Fibroblast of villous mesenchyme (primary cell): ENCODE measurements around the gene P2RY6. TPM values are rescaled to one million over a fixed set of nuclear protein-coding genes. Genes with fewer than 3 reads are reported as not detected.
"Not testable (repeated sequence)": the region's sequence is repeated elsewhere in the genome, so short reads cannot be mapped to it uniquely, and the experiment has no call there.

Experiments
- DNase-seq: peaks from one replicate; pipeline ENCODE4 v3.0.0-alpha.2; 2010; ENCODE audit warnings: low read depth
- H3K4me3 ChIP-seq: 2 replicates; pipeline ENCODE4 v1.5.1; 2011; ENCODE audit warnings: low read depth, mild to moderate bottlenecking, low read length
- total RNA-seq: library from RNA; depleted of rRNA; stranded (reverse); fragments of >200 nt; gene quantifications from 2 replicates; pipeline ENCODE4 v1.2.3, GENCODE V29; 2012
- TF ChIP-seq, protein P1 (sequence below): IDR thresholded peaks from 2 replicates; pipeline ENCODE4 v1.5.1; 2012; ENCODE audit warnings: low read depth, mild to moderate bottlenecking, low read length; ENCODE audit not compliant: insufficient read depth

The P2RY6 gene
- total RNA-seq, 1 donor: not detected

DNA sequence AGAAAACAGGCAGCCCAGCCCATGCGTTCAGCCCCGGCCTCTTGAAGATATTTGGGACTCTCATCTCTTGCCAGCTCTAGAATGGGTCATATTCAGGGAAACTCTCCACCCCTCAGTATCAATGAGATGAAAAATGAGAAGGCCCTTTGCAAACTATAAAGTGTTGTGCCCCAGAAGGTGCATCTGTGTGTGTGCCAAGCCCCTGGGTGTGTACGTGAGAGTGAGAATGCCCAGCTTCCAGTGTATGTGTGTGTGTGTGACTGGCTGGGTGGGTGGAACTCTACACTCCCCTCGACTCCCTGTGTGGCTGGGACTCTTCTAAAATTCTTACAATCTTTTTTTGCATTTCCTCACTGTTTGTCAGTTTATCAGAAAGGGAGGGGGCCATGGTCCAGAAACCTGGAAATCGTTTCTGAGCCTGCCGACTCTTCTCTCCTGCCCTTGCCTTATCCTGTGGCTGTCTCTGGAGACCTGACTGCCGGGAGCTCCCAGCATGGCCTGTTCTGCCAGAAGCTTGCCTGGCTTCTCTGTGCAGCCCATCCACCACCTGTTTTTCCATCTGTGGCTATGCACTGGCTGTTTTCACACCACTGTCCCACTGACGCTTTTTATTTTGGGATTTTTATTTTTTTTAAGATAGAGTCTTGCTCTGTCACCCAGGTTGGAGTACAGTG, 1.2 kb downstream of the P2RY6 start:
- TF ChIP-seq, protein P1, sequence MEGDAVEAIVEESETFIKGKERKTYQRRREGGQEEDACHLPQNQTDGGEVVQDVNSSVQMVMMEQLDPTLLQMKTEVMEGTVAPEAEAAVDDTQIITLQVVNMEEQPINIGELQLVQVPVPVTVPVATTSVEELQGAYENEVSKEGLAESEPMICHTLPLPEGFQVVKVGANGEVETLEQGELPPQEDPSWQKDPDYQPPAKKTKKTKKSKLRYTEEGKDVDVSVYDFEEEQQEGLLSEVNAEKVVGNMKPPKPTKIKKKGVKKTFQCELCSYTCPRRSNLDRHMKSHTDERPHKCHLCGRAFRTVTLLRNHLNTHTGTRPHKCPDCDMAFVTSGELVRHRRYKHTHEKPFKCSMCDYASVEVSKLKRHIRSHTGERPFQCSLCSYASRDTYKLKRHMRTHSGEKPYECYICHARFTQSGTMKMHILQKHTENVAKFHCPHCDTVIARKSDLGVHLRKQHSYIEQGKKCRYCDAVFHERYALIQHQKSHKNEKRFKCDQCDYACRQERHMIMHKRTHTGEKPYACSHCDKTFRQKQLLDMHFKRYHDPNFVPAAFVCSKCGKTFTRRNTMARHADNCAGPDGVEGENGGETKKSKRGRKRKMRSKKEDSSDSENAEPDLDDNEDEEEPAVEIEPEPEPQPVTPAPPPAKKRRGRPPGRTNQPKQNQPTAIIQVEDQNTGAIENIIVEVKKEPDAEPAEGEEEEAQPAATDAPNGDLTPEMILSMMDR: no peak
- DNase-seq: no peak
- no peak overlapping the region for H3K4me3 ChIP-seq

DNA sequence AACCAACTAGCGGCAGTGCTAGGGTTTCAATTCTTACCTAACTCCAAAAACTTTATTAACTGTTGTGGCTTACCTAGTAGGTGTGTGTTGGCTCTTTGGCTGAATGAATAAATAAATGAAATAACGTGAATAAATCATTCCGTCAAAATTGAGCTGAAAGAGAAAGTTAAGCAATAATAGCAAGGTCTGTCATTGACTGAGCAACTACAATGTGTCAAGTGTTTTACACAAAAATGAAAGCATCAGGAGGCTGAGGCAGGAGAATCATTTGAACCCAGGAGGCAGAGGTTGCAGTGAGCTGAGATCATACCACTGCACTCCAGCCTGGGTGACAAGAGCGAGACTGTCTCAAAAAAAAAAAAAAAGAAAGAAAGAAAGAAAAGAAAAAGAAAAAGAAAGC, 2.1 kb downstream of the P2RY6 start:
- H3K4me3 ChIP-seq, DNase-seq: not testable (repeated sequence)

DNA sequence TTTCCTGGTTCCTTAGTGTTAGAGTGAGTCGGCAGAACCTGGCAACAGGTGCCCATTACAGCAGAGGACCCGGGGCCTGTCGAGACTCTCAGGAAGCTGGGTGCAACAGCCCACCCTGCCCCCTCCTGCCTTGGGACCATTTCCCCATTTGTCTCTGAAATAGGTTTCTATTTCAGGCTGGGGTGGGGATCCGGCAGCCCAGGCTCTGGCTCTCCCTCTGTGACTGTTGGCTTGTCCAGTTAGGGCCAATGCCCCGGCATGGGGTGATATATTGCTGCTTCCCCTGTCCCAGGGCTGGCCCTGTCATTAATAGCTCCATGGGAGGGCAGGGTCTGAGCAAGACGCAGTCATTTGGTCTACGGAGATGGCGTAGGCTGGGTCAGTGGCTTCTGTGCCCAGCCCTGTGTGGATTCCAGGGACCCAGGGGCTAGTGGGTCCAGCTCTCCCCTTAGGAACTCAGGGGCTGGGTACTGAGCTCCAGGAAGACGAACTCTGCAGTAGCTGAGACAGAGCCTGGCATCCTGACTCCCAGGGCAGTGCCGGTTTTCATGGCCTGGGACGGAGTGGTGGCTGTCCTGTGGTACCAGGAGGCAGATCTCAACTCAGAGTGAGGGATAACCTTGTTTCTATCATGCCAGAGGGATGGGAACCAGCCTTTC, 2.7 kb downstream of the P2RY6 start:
- no peak overlapping the region for H3K4me3 ChIP-seq
- DNase-seq: no peak
- TF ChIP-seq, protein P1: no peak

DNA sequence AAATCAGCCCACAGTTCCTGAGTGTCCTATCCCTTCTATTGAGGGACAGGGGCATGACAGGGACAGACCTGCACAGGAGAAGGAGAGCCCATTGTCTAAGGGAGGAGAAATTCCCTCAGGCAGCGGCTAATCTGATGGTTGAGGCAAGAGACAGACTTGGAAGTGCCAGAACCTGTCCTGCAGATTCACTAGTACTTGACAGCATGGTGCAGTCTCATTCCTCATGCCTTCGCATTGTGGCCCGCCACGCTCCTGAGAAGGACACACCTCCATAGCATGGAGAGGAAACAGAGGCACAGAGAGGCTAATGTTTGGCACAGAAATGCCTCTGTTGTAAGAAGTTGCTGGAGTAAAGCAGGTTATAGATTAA, 3.2 kb downstream of the P2RY6 start:
- H3K4me3 ChIP-seq: no peak overlapping the region
- DNase-seq: no peak
- TF ChIP-seq, protein P1: no peak

DNA sequence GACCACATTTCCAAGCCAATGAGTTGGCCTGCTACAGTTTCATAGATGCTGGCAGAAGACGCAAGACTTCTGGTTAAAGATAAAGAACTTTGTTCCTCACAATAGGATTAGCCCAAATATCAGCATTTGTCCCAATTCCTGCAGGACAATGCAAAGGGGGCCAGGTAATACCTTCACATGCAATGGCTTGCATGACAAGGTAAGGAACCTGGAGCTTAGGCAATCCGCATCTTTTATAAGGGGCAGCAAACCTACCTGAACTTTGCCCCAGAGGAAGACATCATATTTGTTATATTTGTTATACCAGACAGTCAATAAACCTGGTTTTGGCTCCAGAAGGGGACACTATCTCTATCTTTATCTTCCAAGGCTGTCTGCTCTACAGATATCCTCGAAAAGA, 5.3 kb downstream of the P2RY6 start:
- TF ChIP-seq, protein P1: no peak
- no peak overlapping the region for H3K4me3 ChIP-seq
- no peak for DNase-seq

DNA sequence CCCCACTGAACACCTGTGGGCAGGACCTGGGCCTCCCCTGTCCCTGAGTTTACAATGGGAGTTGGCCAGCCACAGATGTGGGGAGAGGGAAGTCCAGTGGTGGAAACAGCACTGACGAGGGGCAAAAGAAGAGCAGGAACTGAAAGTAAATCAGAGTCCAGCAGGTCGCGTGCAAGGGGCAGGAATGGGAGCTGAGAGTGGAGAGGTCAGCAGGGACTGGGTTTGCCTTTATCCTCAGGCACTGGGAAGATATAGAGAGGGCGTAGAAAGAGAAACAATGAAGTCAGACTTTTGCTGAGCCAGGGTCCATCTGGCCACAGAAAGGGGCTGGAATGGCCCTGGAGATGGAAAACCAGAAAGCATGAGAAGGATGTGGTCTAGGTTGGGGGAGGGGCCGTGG, 8.5 kb downstream of the P2RY6 start:
- no peak overlapping the region for H3K4me3 ChIP-seq
- no peak for DNase-seq
- TF ChIP-seq, protein P1: no peak

DNA sequence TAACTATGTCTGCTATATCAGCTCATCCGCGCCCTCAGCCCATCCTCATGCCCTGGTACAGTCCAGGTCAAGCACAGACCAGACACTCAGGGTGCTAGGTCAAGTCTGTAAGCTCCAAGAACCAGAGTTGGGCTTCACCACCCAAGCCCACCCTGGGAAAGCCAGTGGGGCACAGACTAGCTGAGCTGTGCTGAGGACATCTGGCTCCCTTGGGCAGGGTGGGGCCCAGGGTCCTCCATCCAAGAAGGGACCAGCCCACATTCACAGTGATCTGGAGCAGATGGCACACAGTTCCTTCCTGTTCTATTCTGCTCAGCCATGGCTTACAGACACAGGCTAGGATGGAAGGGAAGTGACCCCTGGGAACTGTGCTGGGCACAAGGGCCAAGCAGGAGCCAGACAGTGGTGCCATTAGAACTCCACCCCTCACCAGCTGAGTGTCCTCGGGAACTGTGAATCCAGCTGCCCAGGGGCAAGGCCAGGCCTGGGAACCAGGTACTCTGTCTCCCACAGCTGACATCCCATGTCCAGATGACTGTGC, 9.1 kb downstream of the P2RY6 start:
- H3K4me3 ChIP-seq: no peak overlapping the region

More for the DNA sequence above, 9.1 kb downstream of the P2RY6 start:
- DNase-seq: no peak
- TF ChIP-seq, protein P1: no peak
